Nephron progenitor cell (in vitro differentiated cells): ENCODE results near the gene TMEM252.

Experiments used
- DNase-seq: peaks from one replicate; pipeline ENCODE4 v3.0.0; 2021
- H3K27ac Mint-ChIP-seq: 2 replicates; pipeline ENCODE4 v1.8.0; 2021; ENCODE audit warnings: mild to moderate bottlenecking, moderate library complexity, mixed read lengths
- H3K27me3 Mint-ChIP-seq: 2 replicates; pipeline ENCODE4 v1.8.0; 2021; ENCODE audit warnings: mild to moderate bottlenecking, low read depth, mixed read lengths; ENCODE audit not compliant: poor library complexity
- H3K36me3 Mint-ChIP-seq: 2 replicates; pipeline ENCODE4 v1.8.0; 2021; ENCODE audit warnings: low read depth, mixed read lengths
- H3K4me1 Mint-ChIP-seq: 2 replicates; pipeline ENCODE4 v1.8.0; 2021; ENCODE audit warnings: mixed read lengths
- H3K4me3 Mint-ChIP-seq: 2 replicates; pipeline ENCODE4 v1.8.0; 2021; ENCODE audit warnings: mild to moderate bottlenecking, moderate library complexity, mixed read lengths
- H3K9me3 Mint-ChIP-seq: 2 replicates; pipeline ENCODE4 v1.8.0; 2021; ENCODE audit warnings: mild to moderate bottlenecking, moderate library complexity, mixed read lengths
- TF ChIP-seq, protein P1 (sequence below): fragments of 200-600 bp; sonication (generic); IDR thresholded peaks from 2 replicates; pipeline ENCODE4 v1.5.0; 2021; ENCODE audit warnings: antibody characterized with exemption

The TMEM252 gene

DNA sequence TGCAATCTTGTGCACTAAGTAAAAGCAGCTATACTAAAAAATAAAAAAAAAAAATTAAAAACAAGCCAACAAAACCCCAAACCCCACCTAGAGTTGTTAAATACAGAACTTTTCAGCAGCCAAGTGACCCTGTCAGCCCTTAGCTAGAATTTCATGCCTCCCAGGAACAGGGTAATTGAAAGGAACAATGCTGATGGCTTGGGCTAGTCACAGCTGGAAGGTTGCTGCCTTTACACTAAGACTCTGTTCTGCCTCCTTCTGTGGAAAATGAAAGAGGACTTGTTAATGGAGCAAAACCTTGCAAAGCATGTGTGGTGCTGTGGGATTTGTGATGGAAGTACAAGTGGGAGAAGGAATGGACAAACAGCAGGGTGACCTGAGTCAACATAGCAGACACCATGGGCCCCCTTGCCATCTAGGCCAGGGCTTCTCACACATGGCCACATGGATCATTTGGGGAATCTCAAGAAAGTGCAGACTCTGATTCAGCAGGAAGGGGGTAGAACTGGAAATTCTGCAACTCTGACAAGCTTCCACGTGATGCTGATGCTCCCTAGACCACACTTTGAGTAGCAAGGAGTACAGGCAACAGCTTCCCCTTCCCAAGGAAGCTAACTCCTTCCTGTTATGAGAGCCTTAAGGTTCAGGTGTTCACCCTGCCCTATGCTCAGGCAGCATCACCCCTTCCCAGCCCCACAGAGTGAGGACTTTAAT, 14.9 kb upstream of the TMEM252 start:
- TF ChIP-seq, protein P1, sequence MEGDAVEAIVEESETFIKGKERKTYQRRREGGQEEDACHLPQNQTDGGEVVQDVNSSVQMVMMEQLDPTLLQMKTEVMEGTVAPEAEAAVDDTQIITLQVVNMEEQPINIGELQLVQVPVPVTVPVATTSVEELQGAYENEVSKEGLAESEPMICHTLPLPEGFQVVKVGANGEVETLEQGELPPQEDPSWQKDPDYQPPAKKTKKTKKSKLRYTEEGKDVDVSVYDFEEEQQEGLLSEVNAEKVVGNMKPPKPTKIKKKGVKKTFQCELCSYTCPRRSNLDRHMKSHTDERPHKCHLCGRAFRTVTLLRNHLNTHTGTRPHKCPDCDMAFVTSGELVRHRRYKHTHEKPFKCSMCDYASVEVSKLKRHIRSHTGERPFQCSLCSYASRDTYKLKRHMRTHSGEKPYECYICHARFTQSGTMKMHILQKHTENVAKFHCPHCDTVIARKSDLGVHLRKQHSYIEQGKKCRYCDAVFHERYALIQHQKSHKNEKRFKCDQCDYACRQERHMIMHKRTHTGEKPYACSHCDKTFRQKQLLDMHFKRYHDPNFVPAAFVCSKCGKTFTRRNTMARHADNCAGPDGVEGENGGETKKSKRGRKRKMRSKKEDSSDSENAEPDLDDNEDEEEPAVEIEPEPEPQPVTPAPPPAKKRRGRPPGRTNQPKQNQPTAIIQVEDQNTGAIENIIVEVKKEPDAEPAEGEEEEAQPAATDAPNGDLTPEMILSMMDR, result no peak
- no peaks in the 10 kb centered on the region for H3K36me3 Mint-ChIP-seq
- no peak overlapping the region for H3K27ac Mint-ChIP-seq
- peaks cover 41% of the 10 kb centered on the region for H3K27me3 Mint-ChIP-seq
- no peak for DNase-seq
- H3K9me3 Mint-ChIP-seq, result no peaks in the 10 kb centered on the region
- peaks cover 46% of the 10 kb centered on the region for H3K4me1 Mint-ChIP-seq
- H3K4me3 Mint-ChIP-seq, result no peak overlapping the region

GRCh38 chr9:68552700-68553476, 12.2 kb upstream of the TMEM252 start:
- H3K9me3 Mint-ChIP-seq, result no peaks in the 10 kb centered on the region
- TF ChIP-seq, protein P1, result no peak
- no peak overlapping the region for H3K27ac Mint-ChIP-seq
- DNase-seq, result no peak
- no peak overlapping the region for H3K4me3 Mint-ChIP-seq
- H3K27me3 Mint-ChIP-seq, result peaks cover 38% of the 10 kb centered on the region
- peaks cover 52% of the 10 kb centered on the region for H3K4me1 Mint-ChIP-seq
- H3K36me3 Mint-ChIP-seq, result no peaks in the 10 kb centered on the region

DNA sequence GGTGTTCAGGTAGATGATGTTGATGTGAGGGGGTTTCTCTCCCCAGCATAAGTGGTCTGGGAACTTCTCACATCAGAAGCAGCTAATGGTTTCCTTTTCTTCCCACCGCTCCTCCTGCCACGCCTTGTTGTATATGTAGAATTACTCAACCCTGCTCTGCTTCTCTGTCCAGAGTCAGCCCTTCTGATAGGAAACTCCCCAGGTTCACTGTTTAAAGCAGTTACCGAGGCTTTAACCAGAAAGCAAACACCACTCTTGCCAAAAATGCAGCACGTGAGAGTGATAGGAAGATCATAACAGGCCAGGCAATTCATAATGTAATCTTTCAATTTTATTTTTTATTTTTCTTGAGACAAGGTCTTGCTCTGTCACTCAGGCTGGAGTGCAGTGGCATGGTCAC, 10.5 kb upstream of the TMEM252 start:
- peaks cover 28% of the 10 kb centered on the region for H3K27me3 Mint-ChIP-seq
- no peak overlapping the region for H3K27ac Mint-ChIP-seq
- peaks cover 69% of the 10 kb centered on the region for H3K4me1 Mint-ChIP-seq
- no peaks in the 10 kb centered on the region for H3K9me3 Mint-ChIP-seq
- TF ChIP-seq, protein P1, result no peak
- H3K4me3 Mint-ChIP-seq, result no peak overlapping the region
- H3K36me3 Mint-ChIP-seq, result no peaks in the 10 kb centered on the region
- no peak for DNase-seq

- Mint-ChIP-seq H3K36me3 (no peaks in the 10 kb centered on the region), H3K9me3 (no peaks in the 10 kb centered on the region)
- TF ChIP-seq, protein P1, result no peak
Measured at GRCh38 chr9:68548241-68548640, 7.6 kb upstream of the TMEM252 start.

GRCh38 chr9:68547417-68547816, 6.7 kb upstream of the TMEM252 start:
- no peak overlapping the region for H3K4me3 Mint-ChIP-seq

More at GRCh38 chr9:68548241-68548640, 7.6 kb upstream of the TMEM252 start:
- Mint-ChIP-seq H3K27ac (no peak overlapping the region), H3K4me1 (peaks cover 57% of the 10 kb centered on the region), H3K27me3 (peaks cover 28% of the 10 kb centered on the region), H3K4me3 (no peak overlapping the region)
- no peak for DNase-seq

More at GRCh38 chr9:68547417-68547816, 6.7 kb upstream of the TMEM252 start:
- no peak for DNase-seq
- TF ChIP-seq, protein P1, result no peak
- Mint-ChIP-seq H3K4me1 (peaks cover 51% of the 10 kb centered on the region), H3K27me3 (peaks cover 32% of the 10 kb centered on the region), H3K36me3 (no peaks in the 10 kb centered on the region), H3K27ac (no peak overlapping the region), H3K9me3 (no peaks in the 10 kb centered on the region)
